ENCODE measurements around the gene NUDT16. TPM values are rescaled to one million over a fixed set of nuclear protein-coding genes. Genes with fewer than 3 reads are reported as not detected.
"Not testable (repeated sequence)": the region's sequence is repeated elsewhere in the genome, so short reads cannot be mapped to it uniquely, and the experiment has no call there.

The NUDT16 gene
- total RNA-seq, 4 donors from 2014 or later = 28.1 to 209 (median 132) TPM

GRCh38 chr3:131357275-131357674 lies 24.3 kb upstream of the NUDT16 start:
- Histone ChIP-seq H3K27ac (no peak overlapping the region), H3K4me1 (no peaks in the 10 kb centered on the region), H3K36me3 (no peaks in the 10 kb centered on the region), H3K9me3 (no peaks in the 10 kb centered on the region), H3K4me3 (no peak overlapping the region), H3K27me3 (no peaks in the 10 kb centered on the region)
- DNase-seq = no peak
- TF ChIP-seq CTCF (IDR thresholded peaks at IDR 0.05) (no peak), POLR2A (IDR thresholded peaks at IDR 0.05) (no peak)

DNA sequence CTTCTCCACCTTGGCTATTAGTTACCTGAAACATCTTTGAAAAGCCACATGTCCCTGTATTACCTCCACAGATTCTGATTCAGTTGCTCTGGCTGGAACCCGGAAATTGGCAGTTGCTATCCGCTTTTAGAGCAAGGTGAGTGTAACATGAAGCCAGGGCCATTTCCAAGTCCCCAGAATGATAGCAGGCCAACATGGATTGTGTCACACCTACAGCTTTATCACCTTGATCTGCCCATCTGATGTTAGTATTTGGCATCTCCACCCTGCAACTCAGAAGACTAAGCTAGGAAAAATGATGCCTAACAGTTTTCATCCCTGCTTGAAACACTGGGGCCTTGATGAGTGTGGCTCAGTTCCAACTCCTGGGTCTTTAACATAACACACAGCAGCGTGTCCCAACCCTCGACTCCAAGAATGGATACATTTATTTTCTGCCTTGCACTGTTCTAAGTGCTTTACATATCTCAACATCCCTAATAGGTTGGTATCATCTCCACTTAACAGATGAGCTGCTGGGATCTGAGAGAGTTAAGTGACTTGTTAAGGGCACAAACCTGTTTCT lies 21.3 kb upstream of the NUDT16 start:
- Histone ChIP-seq H3K36me3 (no peaks in the 10 kb centered on the region), H3K4me1 (no peaks in the 10 kb centered on the region), H3K27me3 (no peaks in the 10 kb centered on the region), H3K9me3 (no peaks in the 10 kb centered on the region), H3K27ac (no peak overlapping the region), H3K4me3 (no peak overlapping the region)
- no peak for TF ChIP-seq CTCF (IDR thresholded peaks at IDR 0.05)
- no peak for TF ChIP-seq POLR2A (IDR thresholded peaks at IDR 0.05)
- no peak for DNase-seq

- peak in 1 of 3 donors; percentile 60 for DNase-seq
- Histone ChIP-seq H3K4me3 (peak overlapping the region in 2 of 4 donors; percentile 68 to 69), H3K27ac (peak overlapping the region in 3 of 4 donors; percentile 38 to 94 (median 93))
- H3K4me1 ChIP-seq, H3K9me3 ChIP-seq, H3K36me3 ChIP-seq, H3K27me3 ChIP-seq: not testable (repeated sequence)
- TF ChIP-seq POLR2A (IDR thresholded peaks at IDR 0.05) = peak in 1 of 2 donors; percentile 2
These were observed 20.5 kb upstream of the NUDT16 start for GRCh38 chr3:131361066-131361463.

DNA sequence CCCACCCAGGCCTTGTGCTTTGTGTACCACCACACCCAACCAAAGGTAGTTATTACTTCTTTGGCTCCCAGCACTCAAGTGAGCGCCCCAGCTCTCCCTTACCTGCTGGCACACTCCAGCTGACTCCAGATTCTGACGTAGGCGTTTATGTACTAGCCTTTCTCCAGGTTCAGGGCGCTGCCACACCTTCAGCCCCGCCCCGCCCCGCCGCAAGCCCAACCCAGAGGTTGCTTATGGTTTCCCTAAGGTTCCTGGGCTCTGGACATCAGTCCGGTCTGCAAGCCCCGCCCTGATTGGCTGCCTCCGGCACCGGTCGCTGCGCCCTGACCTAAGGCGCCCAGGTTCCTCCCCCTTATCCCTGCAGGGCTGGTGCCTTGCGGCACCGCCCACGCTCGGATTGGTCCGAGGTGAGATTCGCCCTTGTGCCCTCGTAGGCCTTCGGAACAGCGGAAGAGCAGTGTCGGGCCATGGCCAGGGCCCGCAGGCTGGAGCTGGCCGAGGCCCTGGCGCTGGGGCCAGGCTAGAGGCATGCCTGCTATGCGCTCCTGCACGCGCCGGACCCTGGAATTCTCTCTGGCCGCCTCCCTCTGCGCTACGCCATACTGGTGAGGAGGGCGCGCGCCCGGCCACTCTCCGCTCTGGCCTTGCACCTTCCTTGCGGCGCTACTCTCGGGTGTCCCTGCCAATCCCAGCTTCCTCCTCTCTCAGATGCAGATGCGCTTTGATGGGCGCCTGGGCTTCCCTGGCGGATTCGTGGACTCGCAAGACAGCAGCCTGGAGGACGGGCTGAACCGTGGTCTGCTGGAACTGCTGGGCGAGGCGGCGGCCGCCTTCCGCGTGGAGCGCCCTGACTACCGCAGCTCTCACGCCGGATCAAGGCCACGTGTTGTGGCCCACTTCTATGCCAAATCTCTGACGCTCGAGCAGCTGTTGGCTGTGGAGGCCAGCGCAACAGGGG lies 19.8 kb upstream of the NUDT16 start:
- Histone ChIP-seq H3K4me1 (no peaks in the 10 kb centered on the region), H3K27me3 (no peaks in the 10 kb centered on the region), H3K27ac (peak overlapping the region in 3 of 4 donors; percentile 77 to 94 (median 93)), H3K36me3 (no peaks in the 10 kb centered on the region), H3K9me3 (no peaks in the 10 kb centered on the region), H3K4me3 (peak overlapping the region; percentile 35 to 69 (median 54))
- peak; percentile 94 to 95 for TF ChIP-seq POLR2A (IDR thresholded peaks at IDR 0.05)
- no peak for TF ChIP-seq CTCF (IDR thresholded peaks at IDR 0.05)
- peak; percentile 43 to 97 (median 96) for DNase-seq

DNA sequence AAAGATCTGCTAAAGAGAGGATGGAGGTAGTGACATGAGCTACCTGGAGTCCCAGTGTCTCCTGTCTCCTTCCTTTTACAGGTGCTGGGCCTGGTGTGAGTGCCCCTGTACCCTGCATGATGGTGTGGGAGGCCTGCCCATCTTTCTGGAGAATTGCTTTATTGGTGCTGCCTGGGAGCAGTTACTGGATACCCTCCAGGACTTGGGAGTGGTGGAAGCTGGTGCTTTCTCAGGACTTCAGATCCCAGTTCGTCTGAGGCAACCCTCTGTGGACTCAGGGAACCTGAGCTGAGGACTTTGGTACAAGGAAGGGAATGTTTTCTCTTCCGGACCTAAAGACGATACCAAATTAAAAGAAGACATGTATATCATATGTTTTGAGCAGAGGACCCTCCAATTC lies 18.3 kb upstream of the NUDT16 start:
- Histone ChIP-seq H3K9me3 (no peaks in the 10 kb centered on the region), H3K4me3 (peak overlapping the region in 2 of 4 donors; percentile 68 to 69), H3K4me1 (no peaks in the 10 kb centered on the region), H3K27me3 (no peaks in the 10 kb centered on the region), H3K27ac (peak overlapping the region in 2 of 4 donors; percentile 93 to 94), H3K36me3 (no peaks in the 10 kb centered on the region)
- peak in 1 of 2 donors; percentile 18 for TF ChIP-seq POLR2A (IDR thresholded peaks at IDR 0.05)
- TF ChIP-seq CTCF (IDR thresholded peaks at IDR 0.05) = no peak
- peak in 1 of 3 donors; percentile 54 for DNase-seq
